Activated naive CD4-positive, alpha-beta T cell treated with anti-CD3 and anti-CD28 coated beads, Interleukin-2, amount 50 U/mL, for 72 hours (primary cell): Measurements from ENCODE around the gene MRPS6. TPM values are rescaled to one million over a fixed set of nuclear protein-coding genes. Genes with fewer than 3 reads are reported as not detected.

Experiments
- total RNA-seq, 2 donors: library from RNA; stranded (reverse); gene quantifications; one replicate each; pipeline ENCODE4 v1.2.3, GENCODE V29; 2022

The MRPS6 gene
- total RNA-seq, 2 donors from 2014 or later: 114 to 146 TPM

Other genes starting within 250 kb of the MRPS6 start
- gene ATP5PO, start 157.8 kb upstream of the MRPS6 start, total RNA-seq: 100 to 1,000 TPM; 208 to 242 TPM
- gene SLC5A3, start within 50 bp of the MRPS6 start, total RNA-seq: 10 to 100 TPM; 35.8 to 77.1 TPM